H1 (cell line): ENCODE results near the gene PAIP1.
"Not testable (repeated sequence)": the region's sequence is repeated elsewhere in the genome, so short reads cannot be mapped to it uniquely, and the experiment has no call there.

Experiments used
- BCL11A ChIP-seq, 2 experiments: IDR thresholded peaks; one replicate each; pipeline ENCODE4 v1.6.1; 2011; ENCODE audit warnings: low read depth in 2 of 2, low read length in 2 of 2, mild to moderate bottlenecking in 2 of 2
- CHD1 ChIP-seq: IDR thresholded peaks from 2 replicates; pipeline ENCODE4 v1.6.1; 2012; ENCODE audit warnings: low read depth, low read length, improper control_type of control experiment
- CHD2 ChIP-seq: IDR thresholded peaks from 2 replicates; pipeline ENCODE4 v1.6.1; 2012; ENCODE audit warnings: low read length, improper control_type of control experiment
- EP300 ChIP-seq, 2 experiments: IDR thresholded peaks; 1 replicate in 1 of 2; 2 replicates in 1 of 2; pipeline ENCODE4 v1.6.1; 2011 to 2012; ENCODE audit warnings: low read depth in 2 of 2, low read length in 2 of 2, mild to moderate bottlenecking in 2 of 2, borderline replicate concordance in 1 of 2, inconsistent platforms in 1 of 2, moderate library complexity in 1 of 2
- JUND ChIP-seq: IDR thresholded peaks from 2 replicates; pipeline ENCODE4 v1.6.1; 2011; ENCODE audit warnings: mild to moderate bottlenecking, improper control_type of control experiment, low read length
- MAFK ChIP-seq: IDR thresholded peaks from 2 replicates; pipeline ENCODE4 v1.6.1; 2012; ENCODE audit warnings: low read depth, mild to moderate bottlenecking, improper control_type of control experiment, low read length
- POLR2AphosphoS5 ChIP-seq: IDR thresholded peaks from 2 replicates; pipeline ENCODE4 v1.6.1; 2011; ENCODE audit warnings: low read depth, low read length
- RFX5 ChIP-seq: IDR thresholded peaks from 2 replicates; pipeline ENCODE4 v1.6.1; 2011; ENCODE audit warnings: low read depth, low read length, improper control_type of control experiment, borderline replicate concordance
- TEAD4 ChIP-seq: IDR thresholded peaks from 2 replicates; pipeline ENCODE4 v1.6.1; 2012; ENCODE audit warnings: low read depth, low read length, inconsistent platforms, mixed read lengths
- YY1 ChIP-seq: IDR thresholded peaks from 2 replicates; pipeline ENCODE4 v1.6.1; 2011; ENCODE audit warnings: low read depth, mild to moderate bottlenecking, low read length
- TF ChIP-seq, protein P1 (sequence below), 3 experiments: IDR thresholded peaks; 1 replicate in 2 of 3; 2 replicates in 1 of 3; pipeline versions ENCODE4 v1.5.1 to v1.6.1; 2011; ENCODE audit warnings: low read length in 3 of 3, mild to moderate bottlenecking in 3 of 3, inconsistent platforms in 2 of 3, low read depth in 1 of 3, moderate library complexity in 1 of 3; ENCODE audit not compliant: insufficient read depth in 1 of 3; ENCODE audit errors: control extremely low read depth in 1 of 3
- TF ChIP-seq, protein P2 (sequence below): IDR thresholded peaks from 2 replicates; pipeline ENCODE4 v1.6.1; 2012; ENCODE audit warnings: low read length, inconsistent platforms

DNA sequence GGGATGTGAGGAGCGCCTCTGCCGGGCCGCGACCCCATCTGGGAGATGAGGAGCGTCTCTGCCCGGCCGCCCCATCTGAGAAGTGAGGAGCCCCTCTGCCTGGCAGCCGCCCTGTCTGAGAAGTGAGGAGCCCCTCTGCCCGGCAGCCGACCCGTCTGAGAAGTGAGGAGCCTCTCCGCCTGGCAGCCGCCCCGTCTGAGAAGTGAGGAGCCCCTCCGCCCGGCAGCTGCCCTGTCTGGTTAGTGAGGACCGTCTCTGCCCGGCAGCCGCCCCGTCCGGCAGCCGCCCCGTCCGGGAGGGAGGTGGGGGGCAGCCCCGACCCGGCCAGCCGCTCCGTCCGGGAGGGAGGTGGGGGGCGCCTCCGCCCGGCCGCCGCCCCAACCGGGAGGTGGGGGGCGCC lies 45.8 kb downstream of the PAIP1 start:
- not testable (repeated sequence) for TF ChIP-seq POLR2AphosphoS5; YY1; JUND; CHD1; TEAD4; EP300 (IDR thresholded peaks at IDR 0.05; ENCODE audit: borderline replicate concordance in 1 of 2, low read depth in 2 of 2, low read length in 2 of 2); CHD2; RFX5; BCL11A (IDR thresholded peaks at IDR 0.05; ENCODE audit: low read depth in 2 of 2, low read length in 2 of 2); MAFK
- TF ChIP-seq, protein P1, sequence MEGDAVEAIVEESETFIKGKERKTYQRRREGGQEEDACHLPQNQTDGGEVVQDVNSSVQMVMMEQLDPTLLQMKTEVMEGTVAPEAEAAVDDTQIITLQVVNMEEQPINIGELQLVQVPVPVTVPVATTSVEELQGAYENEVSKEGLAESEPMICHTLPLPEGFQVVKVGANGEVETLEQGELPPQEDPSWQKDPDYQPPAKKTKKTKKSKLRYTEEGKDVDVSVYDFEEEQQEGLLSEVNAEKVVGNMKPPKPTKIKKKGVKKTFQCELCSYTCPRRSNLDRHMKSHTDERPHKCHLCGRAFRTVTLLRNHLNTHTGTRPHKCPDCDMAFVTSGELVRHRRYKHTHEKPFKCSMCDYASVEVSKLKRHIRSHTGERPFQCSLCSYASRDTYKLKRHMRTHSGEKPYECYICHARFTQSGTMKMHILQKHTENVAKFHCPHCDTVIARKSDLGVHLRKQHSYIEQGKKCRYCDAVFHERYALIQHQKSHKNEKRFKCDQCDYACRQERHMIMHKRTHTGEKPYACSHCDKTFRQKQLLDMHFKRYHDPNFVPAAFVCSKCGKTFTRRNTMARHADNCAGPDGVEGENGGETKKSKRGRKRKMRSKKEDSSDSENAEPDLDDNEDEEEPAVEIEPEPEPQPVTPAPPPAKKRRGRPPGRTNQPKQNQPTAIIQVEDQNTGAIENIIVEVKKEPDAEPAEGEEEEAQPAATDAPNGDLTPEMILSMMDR (IDR thresholded peaks at IDR 0.05; ENCODE audit: control extremely low read depth in 1 of 3, insufficient read depth in 1 of 3, low read depth in 1 of 3, low read length in 3 of 3): not testable (repeated sequence)
- TF ChIP-seq, protein P2, sequence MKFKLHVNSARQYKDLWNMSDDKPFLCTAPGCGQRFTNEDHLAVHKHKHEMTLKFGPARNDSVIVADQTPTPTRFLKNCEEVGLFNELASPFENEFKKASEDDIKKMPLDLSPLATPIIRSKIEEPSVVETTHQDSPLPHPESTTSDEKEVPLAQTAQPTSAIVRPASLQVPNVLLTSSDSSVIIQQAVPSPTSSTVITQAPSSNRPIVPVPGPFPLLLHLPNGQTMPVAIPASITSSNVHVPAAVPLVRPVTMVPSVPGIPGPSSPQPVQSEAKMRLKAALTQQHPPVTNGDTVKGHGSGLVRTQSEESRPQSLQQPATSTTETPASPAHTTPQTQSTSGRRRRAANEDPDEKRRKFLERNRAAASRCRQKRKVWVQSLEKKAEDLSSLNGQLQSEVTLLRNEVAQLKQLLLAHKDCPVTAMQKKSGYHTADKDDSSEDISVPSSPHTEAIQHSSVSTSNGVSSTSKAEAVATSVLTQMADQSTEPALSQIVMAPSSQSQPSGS: not testable (repeated sequence)
